ENCODE measurements around the gene CAPN12. TPM values are rescaled to one million over a fixed set of nuclear protein-coding genes. Genes with fewer than 3 reads are reported as not detected.

The CAPN12 gene
- total and polyA plus RNA-seq, 2 experiments from 2014 or later = 19.1 to 20.5 TPM

DNA sequence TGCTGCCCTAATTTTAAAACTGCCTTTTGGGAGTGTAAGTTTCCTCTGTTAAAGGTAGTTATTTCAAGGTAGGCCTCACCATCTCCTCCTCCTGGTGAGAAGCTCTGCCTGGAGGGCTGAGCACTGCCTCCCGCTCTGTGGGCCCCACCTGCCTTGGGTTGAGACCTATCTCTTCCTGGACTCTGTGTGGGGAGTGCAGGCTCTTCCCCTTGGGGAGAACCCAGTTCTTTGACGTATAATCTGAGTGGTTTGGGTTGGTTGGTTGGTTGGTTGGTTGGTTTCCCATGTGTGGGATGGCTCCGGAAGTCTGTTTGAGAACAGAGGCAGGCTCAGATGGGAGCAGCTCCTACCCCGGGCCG is 57.8 kb downstream of the CAPN12 start (continued):
- TF ChIP-seq, protein P1, sequence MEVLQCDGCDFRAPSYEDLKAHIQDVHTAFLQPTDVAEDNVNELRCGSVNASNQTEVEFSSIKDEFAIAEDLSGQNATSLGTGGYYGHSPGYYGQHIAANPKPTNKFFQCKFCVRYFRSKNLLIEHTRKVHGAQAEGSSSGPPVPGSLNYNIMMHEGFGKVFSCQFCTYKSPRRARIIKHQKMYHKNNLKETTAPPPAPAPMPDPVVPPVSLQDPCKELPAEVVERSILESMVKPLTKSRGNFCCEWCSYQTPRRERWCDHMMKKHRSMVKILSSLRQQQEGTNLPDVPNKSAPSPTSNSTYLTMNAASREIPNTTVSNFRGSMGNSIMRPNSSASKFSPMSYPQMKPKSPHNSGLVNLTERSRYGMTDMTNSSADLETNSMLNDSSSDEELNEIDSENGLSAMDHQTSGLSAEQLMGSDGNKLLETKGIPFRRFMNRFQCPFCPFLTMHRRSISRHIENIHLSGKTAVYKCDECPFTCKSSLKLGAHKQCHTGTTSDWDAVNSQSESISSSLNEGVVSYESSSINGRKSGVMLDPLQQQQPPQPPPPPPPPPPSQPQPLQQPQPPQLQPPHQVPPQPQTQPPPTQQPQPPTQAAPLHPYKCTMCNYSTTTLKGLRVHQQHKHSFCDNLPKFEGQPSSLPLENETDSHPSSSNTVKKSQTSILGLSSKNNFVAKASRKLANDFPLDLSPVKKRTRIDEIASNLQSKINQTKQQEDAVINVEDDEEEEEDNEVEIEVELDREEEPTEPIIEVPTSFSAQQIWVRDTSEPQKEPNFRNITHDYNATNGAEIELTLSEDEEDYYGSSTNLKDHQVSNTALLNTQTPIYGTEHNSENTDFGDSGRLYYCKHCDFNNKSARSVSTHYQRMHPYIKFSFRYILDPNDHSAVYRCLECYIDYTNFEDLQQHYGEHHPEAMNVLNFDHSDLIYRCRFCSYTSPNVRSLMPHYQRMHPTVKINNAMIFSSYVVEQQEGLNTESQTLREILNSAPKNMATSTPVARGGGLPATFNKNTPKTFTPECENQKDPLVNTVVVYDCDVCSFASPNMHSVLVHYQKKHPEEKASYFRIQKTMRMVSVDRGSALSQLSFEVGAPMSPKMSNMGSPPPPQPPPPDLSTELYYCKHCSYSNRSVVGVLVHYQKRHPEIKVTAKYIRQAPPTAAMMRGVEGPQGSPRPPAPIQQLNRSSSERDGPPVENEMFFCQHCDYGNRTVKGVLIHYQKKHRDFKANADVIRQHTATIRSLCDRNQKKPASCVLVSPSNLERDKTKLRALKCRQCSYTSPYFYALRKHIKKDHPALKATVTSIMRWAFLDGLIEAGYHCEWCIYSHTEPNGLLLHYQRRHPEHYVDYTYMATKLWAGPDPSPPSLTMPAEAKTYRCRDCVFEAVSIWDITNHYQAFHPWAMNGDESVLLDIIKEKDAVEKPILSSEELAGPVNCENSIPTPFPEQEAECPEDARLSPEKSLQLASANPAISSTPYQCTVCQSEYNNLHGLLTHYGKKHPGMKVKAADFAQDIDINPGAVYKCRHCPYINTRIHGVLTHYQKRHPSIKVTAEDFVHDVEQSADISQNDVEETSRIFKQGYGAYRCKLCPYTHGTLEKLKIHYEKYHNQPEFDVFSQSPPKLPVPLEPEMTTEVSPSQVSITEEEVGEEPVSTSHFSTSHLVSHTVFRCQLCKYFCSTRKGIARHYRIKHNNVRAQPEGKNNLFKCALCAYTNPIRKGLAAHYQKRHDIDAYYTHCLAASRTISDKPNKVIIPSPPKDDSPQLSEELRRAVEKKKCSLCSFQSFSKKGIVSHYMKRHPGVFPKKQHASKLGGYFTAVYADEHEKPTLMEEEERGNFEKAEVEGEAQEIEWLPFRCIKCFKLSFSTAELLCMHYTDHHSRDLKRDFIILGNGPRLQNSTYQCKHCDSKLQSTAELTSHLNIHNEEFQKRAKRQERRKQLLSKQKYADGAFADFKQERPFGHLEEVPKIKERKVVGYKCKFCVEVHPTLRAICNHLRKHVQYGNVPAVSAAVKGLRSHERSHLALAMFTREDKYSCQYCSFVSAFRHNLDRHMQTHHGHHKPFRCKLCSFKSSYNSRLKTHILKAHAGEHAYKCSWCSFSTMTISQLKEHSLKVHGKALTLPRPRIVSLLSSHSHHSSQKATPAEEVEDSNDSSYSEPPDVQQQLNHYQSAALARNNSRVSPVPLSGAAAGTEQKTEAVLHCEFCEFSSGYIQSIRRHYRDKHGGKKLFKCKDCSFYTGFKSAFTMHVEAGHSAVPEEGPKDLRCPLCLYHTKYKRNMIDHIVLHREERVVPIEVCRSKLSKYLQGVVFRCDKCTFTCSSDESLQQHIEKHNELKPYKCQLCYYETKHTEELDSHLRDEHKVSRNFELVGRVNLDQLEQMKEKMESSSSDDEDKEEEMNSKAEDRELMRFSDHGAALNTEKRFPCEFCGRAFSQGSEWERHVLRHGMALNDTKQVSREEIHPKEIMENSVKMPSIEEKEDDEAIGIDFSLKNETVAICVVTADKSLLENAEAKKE (CRISPR knock-in tag; IDR thresholded peaks at IDR 0.05) = no peak
- TF ChIP-seq, protein P2, sequence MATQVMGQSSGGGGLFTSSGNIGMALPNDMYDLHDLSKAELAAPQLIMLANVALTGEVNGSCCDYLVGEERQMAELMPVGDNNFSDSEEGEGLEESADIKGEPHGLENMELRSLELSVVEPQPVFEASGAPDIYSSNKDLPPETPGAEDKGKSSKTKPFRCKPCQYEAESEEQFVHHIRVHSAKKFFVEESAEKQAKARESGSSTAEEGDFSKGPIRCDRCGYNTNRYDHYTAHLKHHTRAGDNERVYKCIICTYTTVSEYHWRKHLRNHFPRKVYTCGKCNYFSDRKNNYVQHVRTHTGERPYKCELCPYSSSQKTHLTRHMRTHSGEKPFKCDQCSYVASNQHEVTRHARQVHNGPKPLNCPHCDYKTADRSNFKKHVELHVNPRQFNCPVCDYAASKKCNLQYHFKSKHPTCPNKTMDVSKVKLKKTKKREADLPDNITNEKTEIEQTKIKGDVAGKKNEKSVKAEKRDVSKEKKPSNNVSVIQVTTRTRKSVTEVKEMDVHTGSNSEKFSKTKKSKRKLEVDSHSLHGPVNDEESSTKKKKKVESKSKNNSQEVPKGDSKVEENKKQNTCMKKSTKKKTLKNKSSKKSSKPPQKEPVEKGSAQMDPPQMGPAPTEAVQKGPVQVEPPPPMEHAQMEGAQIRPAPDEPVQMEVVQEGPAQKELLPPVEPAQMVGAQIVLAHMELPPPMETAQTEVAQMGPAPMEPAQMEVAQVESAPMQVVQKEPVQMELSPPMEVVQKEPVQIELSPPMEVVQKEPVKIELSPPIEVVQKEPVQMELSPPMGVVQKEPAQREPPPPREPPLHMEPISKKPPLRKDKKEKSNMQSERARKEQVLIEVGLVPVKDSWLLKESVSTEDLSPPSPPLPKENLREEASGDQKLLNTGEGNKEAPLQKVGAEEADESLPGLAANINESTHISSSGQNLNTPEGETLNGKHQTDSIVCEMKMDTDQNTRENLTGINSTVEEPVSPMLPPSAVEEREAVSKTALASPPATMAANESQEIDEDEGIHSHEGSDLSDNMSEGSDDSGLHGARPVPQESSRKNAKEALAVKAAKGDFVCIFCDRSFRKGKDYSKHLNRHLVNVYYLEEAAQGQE (IDR thresholded peaks at IDR 0.05; ENCODE audit: unreplicated experiment) = no peak
- TF ChIP-seq ZNF114 (CRISPR knock-in tag; IDR thresholded peaks at IDR 0.05) (no peak), ZNF331 (CRISPR knock-in tag; IDR thresholded peaks at IDR 0.05; ENCODE audit: low read depth) (no peak), POLR2AphosphoS5 (IDR thresholded peaks at IDR 0.05; ENCODE audit: low read depth) (no peak), JUNB (IDR thresholded peaks at IDR 0.05; ENCODE audit: unreplicated experiment) (no peak)
- TF ChIP-seq, protein P3, sequence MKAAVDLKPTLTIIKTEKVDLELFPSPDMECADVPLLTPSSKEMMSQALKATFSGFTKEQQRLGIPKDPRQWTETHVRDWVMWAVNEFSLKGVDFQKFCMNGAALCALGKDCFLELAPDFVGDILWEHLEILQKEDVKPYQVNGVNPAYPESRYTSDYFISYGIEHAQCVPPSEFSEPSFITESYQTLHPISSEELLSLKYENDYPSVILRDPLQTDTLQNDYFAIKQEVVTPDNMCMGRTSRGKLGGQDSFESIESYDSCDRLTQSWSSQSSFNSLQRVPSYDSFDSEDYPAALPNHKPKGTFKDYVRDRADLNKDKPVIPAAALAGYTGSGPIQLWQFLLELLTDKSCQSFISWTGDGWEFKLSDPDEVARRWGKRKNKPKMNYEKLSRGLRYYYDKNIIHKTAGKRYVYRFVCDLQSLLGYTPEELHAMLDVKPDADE (IDR thresholded peaks at IDR 0.05) = no peak
